Right lobe of liver (tissue), 6 donors: ENCODE measurements around the gene ZNF331. TPM values are rescaled to one million over a fixed set of nuclear protein-coding genes. Genes with fewer than 3 reads are reported as not detected.

Experiments used
- ATAC-seq, 4 donors: fragments of 200-7000 bp; cut with Tn5 transposase; one replicate each; pipeline ENCODE4 v1.9.1; 2020; ENCODE audit warnings: mild to moderate bottlenecking in 4 of 4, moderate library complexity in 4 of 4
- DNase-seq, 3 donors: peaks; one replicate each; pipeline ENCODE4 v3.0.0-alpha.2; 2020
- H3K27ac ChIP-seq, 3 donors: fragments of 200-600 bp; one replicate each; pipeline ENCODE4 v1.8.0; 2022
- H3K27me3 ChIP-seq, 2 donors: fragments of 200-600 bp; one replicate each; pipeline ENCODE4 v1.8.0; 2022
- H3K36me3 ChIP-seq, 4 donors: fragments of 200-600 bp; sonication (generic) in 1 of 4; one replicate each; pipeline versions ENCODE4 v1.5.1 to v1.8.0; 2017 to 2022; ENCODE audit warnings: control low read depth in 1 of 4
- H3K4me1 ChIP-seq, 4 donors: fragments of 200-600 bp; sonication (generic) in 1 of 4; one replicate each; pipeline versions ENCODE4 v1.5.1 to v1.8.0; 2017 to 2022; ENCODE audit warnings: control low read depth in 1 of 4
- H3K4me3 ChIP-seq, 3 donors: fragments of 200-600 bp; one replicate each; pipeline ENCODE4 v1.8.0; 2022
- H3K9me3 ChIP-seq, 4 donors: fragments of 200-600 bp; sonication (generic) in 1 of 4; one replicate each; pipeline versions ENCODE4 v1.5.1 to v1.8.0; 2017 to 2022; ENCODE audit warnings: control low read depth in 1 of 4
- POLR2A ChIP-seq: fragments of 450-650 bp; IDR thresholded peaks from one replicate; pipeline ENCODE4 v1.6.1; 2017; ENCODE audit warnings: antibody characterized with exemption, mild to moderate bottlenecking
- WGBS: methylation state at CpG from one replicate; pipeline ENCODE4 v1.1.6; 2018; ENCODE audit warnings: low coverage, low lambda C conversion rate; ENCODE audit not compliant: insufficient coverage; ENCODE audit errors: missing lambda C conversion rate; 5-methylcytosine and 5-hydroxymethylcytosine counted together
- intact Hi-C, 2 donors: fragments of 100-400 bp; cut with DNase I; formaldehyde crosslinking; loops; one replicate each; pipeline versions ENCODE4 v1.11.2 to v1.14.1; 2022
- total RNA-seq, 6 experiments: library from RNA; depleted of rRNA in 2 of 6; stranded (reverse); fragments of >200 nt in 2 of 6; fragmentation: NEBNext Ultra II Directional in 3 of 6; extraction: Animal tissue kit (Norgen Biotek cat#: 25700) in 3 of 6; gene quantifications; one replicate each; pipeline versions ENCODE4 v1.1.0 to v1.2.4, GENCODE V29; 2016 to 2023
- TF ChIP-seq, protein P1 (sequence below), 4 donors: fragments of 200-600 bp in 3 of 4; fragments of 450-650 bp in 1 of 4; IDR thresholded peaks; one replicate each; pipeline versions ENCODE4 v1.5.1 to v1.8.0; 2016 to 2022; ENCODE audit warnings: antibody characterized with exemption in 4 of 4, mild to moderate bottlenecking in 2 of 4
- donor health status: DM: no; HTN: yes; CAD: no.
- donor health status: DM: no; HTN: no; CAD: no.
- donor health status: DM: no; HTN: no; CAD: no.
- donor health status: DM: no; HTN: yes; CAD: no.
- donor health status: DM: no; HTN: yes; CAD: no.

The ZNF331 gene
- total RNA-seq, 6 experiments from 2014 or later, result 2.0 to 5.8 (median 3.5) TPM

DNA sequence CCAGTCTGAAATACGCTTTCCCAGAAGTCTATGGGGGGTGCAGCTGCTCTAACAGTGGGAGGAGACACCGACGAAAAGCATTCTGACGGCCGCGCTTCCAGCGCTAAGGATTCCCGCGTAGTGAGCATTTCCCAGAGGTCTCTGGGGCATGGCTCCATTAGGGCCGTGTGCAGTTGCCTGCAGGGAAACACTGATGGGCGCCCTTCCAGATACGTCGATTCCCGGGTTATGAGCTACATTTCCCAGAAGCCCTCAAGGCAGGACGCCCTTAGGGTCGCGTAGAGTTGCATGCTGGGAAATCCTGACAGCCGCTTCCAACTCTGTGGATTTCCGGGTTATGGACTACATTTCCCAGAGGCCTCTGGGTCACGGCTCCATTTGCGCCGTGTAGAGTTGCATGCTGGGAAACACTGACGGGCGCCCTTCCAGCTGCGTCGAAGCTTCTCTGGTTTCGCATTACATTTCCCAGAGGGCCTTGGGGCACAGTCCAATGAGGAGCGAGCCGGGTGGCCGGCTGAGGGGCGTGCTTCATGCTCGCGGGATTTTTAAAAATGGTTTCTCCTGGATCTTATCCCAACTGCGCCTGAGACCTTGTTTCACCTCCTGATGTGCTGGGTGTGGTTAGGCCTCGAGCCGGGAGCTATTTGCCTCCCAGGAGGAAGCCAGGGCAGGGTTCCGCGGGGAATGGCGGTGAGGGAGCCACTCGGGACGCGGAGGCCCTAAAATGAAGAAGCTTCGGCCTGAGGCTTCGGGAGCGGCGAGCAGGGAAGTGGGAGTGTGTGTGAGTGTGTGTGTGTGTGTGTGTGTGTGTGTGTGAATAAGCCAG lies 17.2 kb upstream of the ZNF331 start:
- ATAC-seq (peak; percentile 94 to 98 (median 95)), DNase-seq (peak; percentile 91 to 96 (median 96))
- no peaks in the 10 kb centered on the region for H3K4me1 ChIP-seq
- TF ChIP-seq POLR2A, result no peak
- TF ChIP-seq, protein P1, sequence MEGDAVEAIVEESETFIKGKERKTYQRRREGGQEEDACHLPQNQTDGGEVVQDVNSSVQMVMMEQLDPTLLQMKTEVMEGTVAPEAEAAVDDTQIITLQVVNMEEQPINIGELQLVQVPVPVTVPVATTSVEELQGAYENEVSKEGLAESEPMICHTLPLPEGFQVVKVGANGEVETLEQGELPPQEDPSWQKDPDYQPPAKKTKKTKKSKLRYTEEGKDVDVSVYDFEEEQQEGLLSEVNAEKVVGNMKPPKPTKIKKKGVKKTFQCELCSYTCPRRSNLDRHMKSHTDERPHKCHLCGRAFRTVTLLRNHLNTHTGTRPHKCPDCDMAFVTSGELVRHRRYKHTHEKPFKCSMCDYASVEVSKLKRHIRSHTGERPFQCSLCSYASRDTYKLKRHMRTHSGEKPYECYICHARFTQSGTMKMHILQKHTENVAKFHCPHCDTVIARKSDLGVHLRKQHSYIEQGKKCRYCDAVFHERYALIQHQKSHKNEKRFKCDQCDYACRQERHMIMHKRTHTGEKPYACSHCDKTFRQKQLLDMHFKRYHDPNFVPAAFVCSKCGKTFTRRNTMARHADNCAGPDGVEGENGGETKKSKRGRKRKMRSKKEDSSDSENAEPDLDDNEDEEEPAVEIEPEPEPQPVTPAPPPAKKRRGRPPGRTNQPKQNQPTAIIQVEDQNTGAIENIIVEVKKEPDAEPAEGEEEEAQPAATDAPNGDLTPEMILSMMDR (IDR thresholded peaks at IDR 0.05), result no peak
- WGBS, result 6% methylated on average over 28 of the region's 46 CpGs
- H3K4me3 ChIP-seq, result peak overlapping the region; percentile 37 to 55 (median 42)
- intact Hi-C loops, result no loop called here
- peak overlapping the region; percentile 34 to 78 (median 65) for H3K27ac ChIP-seq
- H3K27me3 ChIP-seq, result no peaks in the 10 kb centered on the region
- no peaks in the 10 kb centered on the region for H3K36me3 ChIP-seq
- H3K9me3 ChIP-seq, result peaks cover 0 to 10% (median 1%) of the 10 kb centered on the region in 4 donors

DNA sequence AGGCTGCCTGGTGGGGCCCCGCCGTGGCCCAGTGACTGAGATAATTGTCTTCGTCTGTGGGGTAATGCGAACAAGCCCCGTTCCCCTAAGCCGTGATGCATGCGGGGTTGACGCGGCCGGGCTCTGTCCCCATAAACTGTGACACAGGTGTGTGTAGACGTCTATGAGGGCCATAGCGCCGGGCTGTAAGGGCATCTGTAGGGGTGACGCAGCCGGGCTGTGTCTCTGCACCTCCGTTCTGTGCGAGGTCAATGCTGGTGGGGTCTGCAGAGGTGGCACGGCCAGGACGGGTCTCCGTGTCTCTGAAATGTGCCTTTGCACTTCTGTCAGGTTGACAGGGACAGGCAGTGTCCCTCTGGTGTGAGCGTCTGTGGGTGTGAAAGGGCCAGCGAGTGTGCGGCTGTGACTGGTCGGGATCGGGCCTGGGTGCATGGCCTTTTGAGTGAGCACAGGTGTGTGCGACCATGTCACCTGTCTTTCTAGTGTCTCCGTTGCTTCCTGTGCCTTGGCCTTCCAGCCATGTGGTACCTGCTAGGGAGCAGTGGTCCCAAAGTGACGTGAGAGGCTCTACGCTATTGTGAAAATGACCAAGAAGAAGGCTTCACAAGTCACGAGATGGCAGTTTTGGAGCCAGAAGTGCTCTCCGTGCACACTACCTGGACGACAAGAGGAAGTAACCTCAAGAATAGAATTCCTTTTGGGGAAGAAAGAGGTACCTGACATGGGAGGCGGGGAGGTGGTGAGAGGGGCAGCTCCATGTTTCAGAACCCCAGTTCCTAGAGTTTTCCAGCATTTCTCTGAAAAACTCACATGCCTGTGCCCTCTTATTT lies 16.4 kb upstream of the ZNF331 start:
- Histone ChIP-seq H3K4me1 (no peaks in the 10 kb centered on the region), H3K9me3 (peaks cover 0 to 10% (median 3%) of the 10 kb centered on the region in 4 donors), H3K27ac (no peak overlapping the region), H3K4me3 (peak overlapping the region in 2 of 3 donors; percentile 21 to 55), H3K36me3 (no peaks in the 10 kb centered on the region), H3K27me3 (no peaks in the 10 kb centered on the region)
- TF ChIP-seq, protein P1 (IDR thresholded peaks at IDR 0.05), result no peak
- TF ChIP-seq POLR2A, result no peak
- WGBS, result 28% methylated on average over 20 of the region's 33 CpGs
- ATAC-seq, result no peak
- intact Hi-C loops, result no loop called here
- no peak for DNase-seq

DNA sequence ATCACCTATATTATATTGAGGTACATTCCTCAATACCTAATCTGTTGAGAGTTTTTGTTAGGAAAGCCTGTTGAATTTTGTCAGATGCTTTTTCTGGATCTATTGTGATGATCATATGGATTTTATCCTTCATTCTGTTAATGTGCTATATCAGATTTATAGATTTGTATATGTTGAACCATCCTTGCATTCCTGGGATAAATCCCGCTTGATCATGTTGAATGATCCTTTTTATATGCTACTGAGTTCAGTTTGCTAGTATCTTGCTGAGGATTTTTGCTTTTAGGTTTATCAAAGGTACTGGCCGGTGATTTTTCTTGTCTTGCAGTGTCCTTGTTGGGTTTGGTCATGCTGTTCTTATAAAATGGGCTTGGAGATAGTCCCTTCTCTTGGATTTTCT lies 12.0 kb upstream of the ZNF331 start:
- no peak for TF ChIP-seq POLR2A
- TF ChIP-seq, protein P1 (IDR thresholded peaks at IDR 0.05), result no peak
- whole genome bisulfite sequencing, result 100% methylated on average over 2 of the region's 2 CpGs
- intact Hi-C loops, result no loop called here
- no peak overlapping the region for H3K4me3 ChIP-seq
- peaks cover 0 to 6% (median 0%) of the 10 kb centered on the region in 4 donors for H3K9me3 ChIP-seq
- DNase-seq, result no peak
- H3K27ac ChIP-seq, result no peak overlapping the region
- H3K27me3 ChIP-seq, result no peaks in the 10 kb centered on the region
- no peak for ATAC-seq
- H3K4me1 ChIP-seq, result no peaks in the 10 kb centered on the region
- H3K36me3 ChIP-seq, result no peaks in the 10 kb centered on the region

DNA sequence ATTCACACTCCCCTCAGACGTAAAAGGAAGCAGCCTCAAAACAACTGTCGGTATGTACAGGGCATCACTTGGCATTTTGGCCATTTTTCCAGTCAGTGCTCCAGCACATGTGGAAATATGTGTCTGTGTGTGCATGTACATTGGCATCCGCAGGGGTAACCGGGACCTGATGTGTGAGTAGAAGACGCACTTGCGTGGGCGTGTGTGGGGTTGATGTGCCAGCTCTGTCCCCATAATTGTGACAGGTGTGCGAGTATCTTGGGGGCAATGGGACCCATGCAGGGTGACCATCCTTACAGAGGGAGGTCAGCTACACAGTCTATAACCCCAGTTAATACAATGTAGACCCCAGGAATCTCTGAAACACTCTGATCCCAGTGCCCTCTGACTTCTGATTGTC lies 7.3 kb upstream of the ZNF331 start:
- WGBS, result 100% methylated on average over 3 of the region's 8 CpGs
- Histone ChIP-seq H3K4me1 (no peaks in the 10 kb centered on the region), H3K36me3 (no peaks in the 10 kb centered on the region), H3K27me3 (no peaks in the 10 kb centered on the region), H3K27ac (no peak overlapping the region), H3K9me3 (peaks cover 0 to 5% (median 0%) of the 10 kb centered on the region in 4 donors), H3K4me3 (no peak overlapping the region)
- DNase-seq (no peak), ATAC-seq (no peak)
- TF ChIP-seq, protein P1 (IDR thresholded peaks at IDR 0.05), result no peak
- TF ChIP-seq POLR2A, result no peak
- intact Hi-C loops, result no loop called here
